ENCODE data around the gene PLEKHM3.

Gene PLEKHM3

DNA sequence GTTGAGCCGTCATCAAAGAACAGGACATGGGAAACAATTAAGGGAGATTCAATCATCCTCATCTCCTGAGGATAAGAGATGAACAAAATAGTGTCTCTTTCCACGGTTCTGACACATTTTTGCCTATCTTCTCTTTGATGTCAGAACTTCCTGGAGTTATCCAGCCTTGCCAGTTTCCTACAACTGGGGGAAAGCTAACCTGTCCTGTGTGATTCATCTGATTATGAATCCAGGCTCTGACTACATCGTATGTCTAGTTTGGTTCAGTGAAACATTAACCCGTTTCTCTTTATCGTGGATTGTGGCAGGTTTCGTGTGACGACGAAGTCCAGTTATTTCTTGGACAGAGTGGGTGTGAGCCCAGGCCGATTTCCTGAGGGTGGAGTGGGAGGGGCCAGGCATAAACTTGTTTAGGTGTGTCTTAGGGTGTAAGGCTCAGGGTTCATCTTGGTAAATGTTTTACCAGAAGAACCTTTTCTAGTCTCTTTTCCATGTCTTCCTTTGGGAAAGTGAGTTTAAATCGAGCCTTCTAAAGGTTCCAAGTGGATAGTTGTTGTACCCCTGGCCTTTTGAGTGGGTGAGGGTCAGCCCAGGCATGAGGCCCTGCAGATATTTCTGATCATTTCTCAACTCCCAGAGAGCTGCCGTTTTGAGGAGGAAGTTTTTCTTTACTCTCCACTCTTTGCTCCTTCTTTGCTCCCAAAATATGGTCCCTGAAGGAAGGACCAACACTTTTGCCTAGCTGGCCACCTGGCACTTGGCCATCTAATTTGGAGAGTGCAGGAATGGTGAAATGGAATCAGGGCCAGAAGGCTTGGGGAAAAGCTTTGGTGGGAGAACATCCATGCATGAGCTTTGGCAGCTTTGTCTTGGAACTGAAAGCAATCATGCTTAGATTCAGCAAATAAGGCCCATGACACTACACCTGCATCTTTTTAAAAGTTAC is 205.2 kb downstream of the PLEKHM3 start:
- H3K4me3 ChIP-seq (ENCODE audit: low read depth, low read length), result no peak overlapping the region
- TF ChIP-seq CTCF (IDR thresholded peaks at IDR 0.05; ENCODE audit: low read depth, low read length, missing control alignments), result no peak
- no peak for DNase-seq (ENCODE audit: low read depth)

GRCh38 chr2:207819021-207819797 is 206.1 kb downstream of the PLEKHM3 start:
- no peak for TF ChIP-seq CTCF (IDR thresholded peaks at IDR 0.05; ENCODE audit: low read depth, low read length, missing control alignments)
- no peak overlapping the region for H3K4me3 ChIP-seq (ENCODE audit: low read depth, low read length)

GRCh38 chr2:207816546-207816945 is 208.8 kb downstream of the PLEKHM3 start:
- no peak for DNase-seq (ENCODE audit: low read depth)
- no peak overlapping the region for H3K4me3 ChIP-seq (ENCODE audit: low read depth, low read length)
- no peak for TF ChIP-seq CTCF (IDR thresholded peaks at IDR 0.05; ENCODE audit: low read depth, low read length, missing control alignments)

More at GRCh38 chr2:207819021-207819797, 206.1 kb downstream of the PLEKHM3 start:
- DNase-seq (ENCODE audit: low read depth), result no peak

GRCh38 chr2:207815254-207815653 is 210.1 kb downstream of the PLEKHM3 start:
- no peak for DNase-seq (ENCODE audit: low read depth)
- no peak for TF ChIP-seq CTCF (IDR thresholded peaks at IDR 0.05; ENCODE audit: low read depth, low read length, missing control alignments)
- H3K4me3 ChIP-seq (ENCODE audit: low read depth, low read length), result no peak overlapping the region

GRCh38 chr2:207813942-207814341 is 211.4 kb downstream of the PLEKHM3 start:
- no peak overlapping the region for H3K4me3 ChIP-seq (ENCODE audit: low read depth, low read length)
- no peak for DNase-seq (ENCODE audit: low read depth)
- no peak for TF ChIP-seq CTCF (IDR thresholded peaks at IDR 0.05; ENCODE audit: low read depth, low read length, missing control alignments)

DNA sequence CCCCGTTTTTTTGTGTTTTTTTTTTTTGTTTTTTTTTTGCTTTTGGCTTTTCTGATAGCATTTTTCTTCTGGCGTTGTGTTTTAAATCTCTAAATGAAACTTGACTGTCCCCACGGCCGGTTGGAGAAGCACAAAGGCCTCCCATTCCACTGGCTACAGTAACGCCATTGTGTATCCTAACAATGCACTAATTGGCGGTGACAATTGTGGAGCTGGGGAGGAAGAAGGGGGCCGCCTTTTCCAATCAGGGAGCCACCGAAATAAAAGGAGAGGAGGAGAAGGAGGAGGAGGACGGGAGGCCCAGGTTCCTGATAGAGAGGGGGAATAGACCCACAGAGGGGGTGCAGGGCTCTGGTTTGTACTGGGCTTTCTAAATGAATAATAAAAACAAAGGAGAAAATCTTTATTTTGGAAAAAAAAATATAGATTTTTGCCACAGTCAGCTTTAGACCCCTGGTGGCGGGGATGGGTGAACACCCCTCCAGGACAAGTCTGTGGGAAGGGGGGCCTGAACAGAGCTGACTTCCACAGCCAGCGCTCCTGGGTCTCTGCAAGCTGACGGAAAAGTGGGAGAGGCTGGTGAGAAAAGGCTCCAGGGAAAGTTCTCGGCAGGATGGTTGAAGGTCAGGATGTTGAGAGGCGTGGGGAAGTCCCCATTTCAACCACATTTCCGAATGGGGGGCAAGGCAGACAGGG is 212.0 kb downstream of the PLEKHM3 start:
- no peak overlapping the region for H3K4me3 ChIP-seq (ENCODE audit: low read depth, low read length)
- no peak for DNase-seq (ENCODE audit: low read depth)
- no peak for TF ChIP-seq CTCF (IDR thresholded peaks at IDR 0.05; ENCODE audit: low read depth, low read length, missing control alignments)
